HG03571 (cell line): Measurements from ENCODE around the gene STAG1.
"Not testable (repeated sequence)": the region's sequence is repeated elsewhere in the genome, so short reads cannot be mapped to it uniquely, and the experiment has no call there.

Source experiments
- ATAC-seq: cut with Tn5 transposase; IDR thresholded peaks from one replicate; pipeline ENCODE4 v1.9.1; 2021; ENCODE audit not compliant: unreplicated experiment

STAG1 gene

DNA sequence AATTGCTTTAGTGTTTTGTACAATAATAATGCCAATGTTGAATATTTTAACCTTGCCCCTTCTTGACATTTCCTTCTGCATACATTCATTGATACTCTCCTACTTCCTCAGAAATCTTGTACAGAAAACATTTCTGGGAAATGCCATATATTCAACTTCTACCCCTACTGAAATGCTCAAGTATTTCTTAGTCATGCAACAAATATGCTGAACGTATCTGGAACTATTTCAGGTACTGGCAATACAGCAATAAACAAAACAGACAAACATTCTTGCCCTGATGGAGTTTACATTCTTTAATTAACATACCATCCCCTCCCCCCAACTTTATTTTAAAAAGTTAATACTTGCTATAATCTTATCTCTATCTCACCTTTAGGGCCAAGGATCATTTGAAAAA, 147.2 kb downstream of the STAG1 start:
- no peak for ATAC-seq

DNA sequence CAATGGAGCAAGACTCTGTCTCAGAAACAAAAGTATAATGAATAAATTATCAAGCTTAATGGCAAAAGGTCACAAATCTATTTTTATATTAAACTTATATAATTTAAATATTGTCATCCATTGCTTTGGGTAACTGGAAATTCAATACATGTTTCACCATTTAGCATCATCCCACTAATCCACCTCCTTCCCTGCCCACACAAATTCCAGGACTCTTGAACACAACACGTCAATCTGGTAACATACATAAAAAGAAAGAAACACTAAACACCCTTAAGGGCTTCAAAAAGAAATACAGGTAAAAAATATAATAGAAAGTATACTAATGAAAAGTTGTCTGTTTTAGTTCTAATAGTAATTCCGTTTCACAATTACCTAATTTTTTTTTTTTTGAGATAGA, 149.4 kb downstream of the STAG1 start:
- no peak for ATAC-seq

DNA sequence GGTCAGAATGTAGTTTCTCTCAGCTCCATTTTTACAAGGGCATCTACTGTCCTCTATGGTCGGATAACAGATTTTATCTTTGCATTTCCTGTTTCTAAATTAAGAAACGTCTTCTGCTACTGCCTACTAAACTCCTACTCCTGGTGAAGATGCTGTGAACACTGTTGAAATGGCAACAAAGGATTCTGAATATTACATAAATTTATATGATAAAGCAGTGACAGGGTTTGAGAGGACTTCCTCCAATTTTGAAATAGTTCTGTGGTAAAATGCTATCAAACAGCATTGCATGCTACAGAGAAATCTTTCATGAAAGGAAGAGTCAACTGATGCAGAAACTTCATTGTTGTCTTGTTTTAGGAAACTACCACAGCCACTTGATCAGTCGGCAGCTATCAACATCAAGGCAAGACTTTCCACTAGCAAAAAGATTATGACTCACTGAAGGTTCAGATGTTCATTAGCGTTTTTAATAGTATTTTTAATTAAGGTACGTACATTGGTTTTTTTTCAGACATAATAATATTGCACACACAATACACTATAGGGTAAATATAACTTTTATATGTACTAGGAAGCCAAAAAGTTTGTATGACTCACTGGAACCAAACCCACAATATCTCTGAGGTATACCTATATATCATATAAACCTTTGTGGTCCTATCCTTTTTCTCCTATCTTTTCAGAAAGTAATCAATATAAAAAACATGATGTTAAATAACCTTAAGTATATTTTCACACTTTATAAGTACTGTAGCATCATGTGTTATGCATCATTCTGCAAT, 156.1 kb downstream of the STAG1 start:
- no peak for ATAC-seq

- no peak for ATAC-seq
Observed at GRCh38 chr3:136586580-136586979, 165.6 kb downstream of the STAG1 start.

GRCh38 chr3:136584728-136585127, 167.4 kb downstream of the STAG1 start:
- ATAC-seq, result no peak

DNA sequence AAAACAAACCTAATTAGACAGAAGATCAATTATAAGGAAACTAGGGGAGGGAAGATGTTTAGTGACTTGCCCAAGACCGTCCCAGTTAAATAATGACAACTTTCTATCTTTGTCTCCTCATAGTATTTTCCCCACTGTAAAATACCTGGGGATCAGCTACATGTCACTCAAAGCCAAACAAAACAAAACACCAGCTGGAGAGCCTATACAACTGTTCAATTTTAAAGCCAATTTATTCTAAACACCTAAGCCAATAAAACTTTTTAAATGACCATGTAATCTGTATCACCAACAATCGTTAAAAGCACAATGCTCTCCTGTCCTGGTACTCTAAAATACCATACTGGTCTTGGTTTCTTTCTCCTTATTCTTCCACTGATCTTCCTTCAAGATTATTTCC, 168.4 kb downstream of the STAG1 start:
- no peak for ATAC-seq

DNA sequence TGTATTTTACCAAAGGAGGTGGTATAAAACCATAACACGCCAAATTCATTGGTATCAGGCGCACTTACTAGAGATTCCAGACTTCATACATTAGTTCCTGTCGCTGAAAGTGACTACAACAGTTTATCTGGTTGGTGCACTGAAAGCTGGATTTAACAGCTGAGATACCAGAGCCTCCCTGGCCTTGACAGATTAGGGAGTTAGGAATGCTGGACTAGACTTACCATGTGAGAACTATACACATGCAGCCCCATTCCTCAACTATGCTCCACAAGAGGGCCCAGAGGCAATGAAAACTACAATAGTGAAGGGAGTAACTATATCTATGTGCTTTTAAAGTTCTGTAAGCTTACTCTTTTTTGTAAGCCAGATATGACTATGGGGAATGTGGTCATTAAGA, 174.4 kb downstream of the STAG1 start:
- ATAC-seq, result no peak

- no peak for ATAC-seq
Observed at GRCh38 chr3:136576279-136577009, 175.7 kb downstream of the STAG1 start.

GRCh38 chr3:136567599-136568188, 184.5 kb downstream of the STAG1 start:
- no peak for ATAC-seq

GRCh38 chr3:136564962-136565361, 187.2 kb downstream of the STAG1 start:
- ATAC-seq, result not testable (repeated sequence)

DNA sequence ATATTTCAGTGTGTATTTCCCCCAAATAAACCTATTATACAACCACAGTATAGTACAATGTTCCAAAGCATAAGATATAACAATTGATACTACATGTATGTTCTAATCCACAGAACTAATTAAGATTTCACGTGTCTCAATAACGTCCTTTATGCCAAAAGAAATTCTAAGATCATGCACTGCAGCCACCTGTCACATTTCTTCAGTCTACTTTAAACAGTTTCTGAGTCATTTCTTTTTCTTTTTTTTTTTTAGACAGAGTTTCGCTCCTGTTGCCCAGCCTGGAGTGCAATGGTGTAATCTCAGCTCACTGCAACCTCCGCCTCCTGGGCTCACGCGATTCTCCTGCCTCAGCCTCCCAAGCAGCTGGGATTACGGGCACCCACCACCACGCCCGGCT, 190.2 kb downstream of the STAG1 start:
- ATAC-seq, result no peak

- no peak for ATAC-seq
Observed at GRCh38 chr3:136559896-136560295, 192.3 kb downstream of the STAG1 start.

GRCh38 chr3:136549461-136549860, 202.7 kb downstream of the STAG1 start:
- ATAC-seq, result not testable (repeated sequence)

GRCh38 chr3:136547293-136547692, 204.9 kb downstream of the STAG1 start:
- ATAC-seq, result no peak

DNA sequence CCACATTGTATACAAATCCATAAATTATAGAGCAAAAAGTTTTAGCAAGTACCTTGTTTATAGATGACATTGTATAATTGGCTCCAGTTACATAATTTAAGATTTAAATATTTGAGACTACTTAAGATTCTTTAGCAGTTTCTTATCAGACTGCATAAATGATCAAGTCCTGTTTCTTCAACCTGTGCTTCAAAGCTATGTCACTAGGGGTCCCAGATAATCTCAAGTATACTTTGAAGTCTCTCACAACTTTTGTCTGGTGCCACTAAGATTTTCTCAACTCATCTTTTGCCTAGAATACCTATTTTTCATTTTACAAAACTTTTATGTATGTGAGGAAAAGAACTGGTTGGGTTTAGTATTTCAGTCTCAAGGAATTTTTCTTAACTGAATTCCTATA, 205.5 kb downstream of the STAG1 start:
- no peak for ATAC-seq

- no peak for ATAC-seq
Observed at GRCh38 chr3:136545664-136546268, 206.4 kb downstream of the STAG1 start.

- ATAC-seq, result no peak
Observed at GRCh38 chr3:136544532-136544931, 207.6 kb downstream of the STAG1 start.

GRCh38 chr3:136543385-136543784, 208.8 kb downstream of the STAG1 start:
- no peak for ATAC-seq

GRCh38 chr3:136535906-136536305, 216.3 kb downstream of the STAG1 start:
- ATAC-seq, result no peak

- no peak for ATAC-seq
Observed at GRCh38 chr3:136532766-136533165, 219.4 kb downstream of the STAG1 start.

- no peak for ATAC-seq
Observed at GRCh38 chr3:136518102-136518501, 234.1 kb downstream of the STAG1 start.

DNA sequence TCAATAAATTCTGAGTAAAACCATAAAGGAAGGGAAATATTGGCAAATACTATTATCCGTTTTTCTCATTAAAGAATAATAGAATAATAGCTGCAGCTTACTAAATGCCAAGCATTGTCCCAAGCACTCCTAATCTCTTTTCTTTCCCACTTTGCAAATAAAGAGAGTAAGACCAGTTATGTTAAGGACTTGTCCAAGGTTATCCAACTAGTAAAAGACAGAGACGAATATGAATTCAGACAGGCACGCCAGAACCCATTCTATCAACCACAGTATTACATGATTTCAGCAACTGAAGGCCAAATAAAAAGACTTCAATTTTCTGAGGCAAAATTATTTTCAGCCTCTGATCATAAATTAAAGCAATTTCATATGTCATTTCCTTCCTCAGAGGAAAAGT, 235.5 kb downstream of the STAG1 start:
- no peak for ATAC-seq
